Activated naive CD4-positive, alpha-beta T cell treated with Interleukin-2 at 50 U/mL for 16 hours (primary cell): ENCODE measurements around the gene ZSCAN5A.
"Not testable (repeated sequence)": the region's sequence is repeated elsewhere in the genome, so short reads cannot be mapped to it uniquely, and the experiment has no call there.

Source experiments
- DNase-seq: peaks from one replicate; pipeline ENCODE4 v3.0.0-alpha.2; 2020

The ZSCAN5A gene

GRCh38 chr19:56312787-56313657, 1.6 kb downstream of the ZSCAN5A start:
- DNase-seq, result peak; percentile 10

GRCh38 chr19:56312342-56312741, 2.3 kb downstream of the ZSCAN5A start:
- DNase-seq, result no peak

- no peak for DNase-seq
Measured at GRCh38 chr19:56310462-56310861, 4.2 kb downstream of the ZSCAN5A start.

- DNase-seq, result peak; percentile 54
Measured at GRCh38 chr19:56309511-56310185, 5.0 kb downstream of the ZSCAN5A start.

GRCh38 chr19:56308792-56309191, 5.8 kb downstream of the ZSCAN5A start:
- no peak for DNase-seq

GRCh38 chr19:56307062-56307461, 7.6 kb downstream of the ZSCAN5A start:
- DNase-seq, result not testable (repeated sequence)

GRCh38 chr19:56306016-56306415, 8.6 kb downstream of the ZSCAN5A start:
- DNase-seq, result no peak

- DNase-seq, result no peak
Measured at GRCh38 chr19:56304243-56304642, 10.4 kb downstream of the ZSCAN5A start.

GRCh38 chr19:56301886-56302620, 12.6 kb downstream of the ZSCAN5A start:
- DNase-seq, result no peak

GRCh38 chr19:56301155-56301554, 13.5 kb downstream of the ZSCAN5A start:
- DNase-seq, result no peak

- no peak for DNase-seq
Measured at GRCh38 chr19:56299688-56300087, 15.0 kb downstream of the ZSCAN5A start.

- DNase-seq, result no peak
Measured at GRCh38 chr19:56297010-56297409, 17.6 kb downstream of the ZSCAN5A start.

GRCh38 chr19:56295531-56296455, 18.8 kb downstream of the ZSCAN5A start:
- DNase-seq, result no peak

GRCh38 chr19:56294549-56294948, 20.1 kb downstream of the ZSCAN5A start:
- no peak for DNase-seq

- peak; percentile 19 for DNase-seq
Measured at GRCh38 chr19:56291867-56292266, 22.8 kb downstream of the ZSCAN5A start.

GRCh38 chr19:56290104-56290503, 24.5 kb downstream of the ZSCAN5A start:
- no peak for DNase-seq

- no peak for DNase-seq
Measured at GRCh38 chr19:56284746-56285145, 29.9 kb downstream of the ZSCAN5A start.

- no peak for DNase-seq
Measured at GRCh38 chr19:56282809-56283208, 31.8 kb downstream of the ZSCAN5A start.

- DNase-seq, result no peak
Measured at GRCh38 chr19:56273563-56274117, 41.0 kb downstream of the ZSCAN5A start.

- no peak for DNase-seq
Measured at GRCh38 chr19:56272161-56272798, 42.4 kb downstream of the ZSCAN5A start, which contains the start of gene EDDM13. Gene EDDM13 (plus strand): TSS chr19:56272748. CDS start chr19:56272835, 87 bp downstream.

GRCh38 chr19:56271151-56271550, 43.5 kb downstream of the ZSCAN5A start:
- DNase-seq, result no peak
